IMR-90 (cell line): ENCODE measurements around the gene NOG. TPM values are rescaled to one million over a fixed set of nuclear protein-coding genes. Genes with fewer than 3 reads are reported as not detected.

ENCODE experiments used
- ATAC-seq: fragments of 200-7000 bp; cut with Tn5 transposase; 2 replicates; pipeline ENCODE4 v1.9.1; 2020; ENCODE audit warnings: low read depth, mild to moderate bottlenecking, moderate library complexity
- BruUV-seq: library from RNA; stranded (reverse); fragments of 400-500 nt; replicated peaks from 2 replicates; lab custom pipeline; 2021; lab: Mats Ljungman, UMichigan
- CTCF ChIA-PET: fragments of 300-600 bp; formaldehyde crosslinking; extraction: SDS; loops from one replicate; lab custom pipeline; 2021; ENCODE audit warnings: antibody characterized with exemption; lab: Yijun Ruan, JAX
- POLR2A ChIA-PET: fragments of 300-600 bp; sonication (Branson Sonifier 250); formaldehyde crosslinking; loops from one replicate; lab custom pipeline; 2022; ENCODE audit warnings: antibody characterized with exemption; ENCODE audit not compliant: unreplicated experiment; lab: Charles Lee
- DNase-seq: peaks from one replicate; pipeline ENCODE4 v3.0.0; 2013
- H2AFZ ChIP-seq: replicated peaks from 2 replicates; pipeline ENCODE3; 2013; ENCODE audit warnings: low read length, mild to moderate bottlenecking; ENCODE audit not compliant: poor library complexity
- H2AK5ac ChIP-seq: 2 replicates; pipeline ENCODE4 v1.6.1; 2013; ENCODE audit warnings: low read depth, low read length, inconsistent platforms
- H2AK9ac ChIP-seq: replicated peaks from 2 replicates; pipeline ENCODE3; 2013; ENCODE audit warnings: mild to moderate bottlenecking, low read depth, low read length, moderate library complexity; ENCODE audit not compliant: poor library complexity
- H2BK120ac ChIP-seq: 2 replicates; pipeline ENCODE4 v1.6.1; 2013; ENCODE audit warnings: low read depth, low read length, inconsistent platforms
- H2BK15ac ChIP-seq: 3 replicates; pipeline ENCODE4 v1.6.1; 2013; ENCODE audit warnings: low read depth, low read length, inconsistent platforms
- H2BK20ac ChIP-seq: 2 replicates; pipeline ENCODE4 v1.6.1; 2013; ENCODE audit warnings: low read depth, mild to moderate bottlenecking, inconsistent platforms, low read length, moderate library complexity
- H2BK5ac ChIP-seq: 2 replicates; pipeline ENCODE4 v1.6.1; 2013; ENCODE audit warnings: mild to moderate bottlenecking, low read depth, low read length, inconsistent platforms; ENCODE audit not compliant: poor library complexity, severe bottlenecking
- H3K14ac ChIP-seq: replicated peaks from 2 replicates; pipeline ENCODE4 v1.6.1; 2013; ENCODE audit warnings: low read depth, low read length, inconsistent platforms
- H3K18ac ChIP-seq: 2 replicates; pipeline ENCODE4 v1.6.1; 2013; ENCODE audit warnings: low read depth, low read length, control low read depth
- H3K23ac ChIP-seq: 2 replicates; pipeline ENCODE4 v1.6.1; 2013; ENCODE audit warnings: low read depth, low read length, inconsistent platforms
- H3K27ac ChIP-seq: 2 replicates; pipeline ENCODE4 v1.5.1; 2013; ENCODE audit warnings: mild to moderate bottlenecking, control low read depth, low read length; ENCODE audit not compliant: insufficient read depth
- H3K27me3 ChIP-seq: 2 replicates; pipeline ENCODE4 v1.6.1; 2013; ENCODE audit warnings: low read length; ENCODE audit not compliant: control insufficient read depth, insufficient read depth
- H3K36me3 ChIP-seq: 2 replicates; pipeline ENCODE4 v1.6.1; 2013; ENCODE audit warnings: low read length, mixed read lengths; ENCODE audit not compliant: control insufficient read depth, insufficient read depth
- H3K4ac ChIP-seq: 2 replicates; pipeline ENCODE4 v1.6.1; 2013; ENCODE audit warnings: low read depth, low read length, inconsistent platforms
- H3K4me1 ChIP-seq: 2 replicates; pipeline ENCODE4 v1.6.1; 2013; ENCODE audit warnings: low read length, mixed read lengths; ENCODE audit not compliant: control insufficient read depth, insufficient read depth
- H3K4me2 ChIP-seq: 2 replicates; pipeline ENCODE4 v1.6.1; 2013; ENCODE audit warnings: low read depth, mild to moderate bottlenecking, control low read depth, low read length, moderate library complexity
- H3K4me3 ChIP-seq: 2 replicates; pipeline ENCODE4 v1.5.1; 2013; ENCODE audit warnings: low read depth, mild to moderate bottlenecking, control low read depth, low read length, moderate library complexity; ENCODE audit not compliant: insufficient read depth
- H3K56ac ChIP-seq: 2 replicates; pipeline ENCODE4 v1.6.1; 2013; ENCODE audit warnings: low read length, inconsistent platforms; ENCODE audit not compliant: insufficient read depth; ENCODE audit errors: extremely low read depth
- H3K79me1 ChIP-seq, 2 experiments: 2 replicates each; pipeline ENCODE4 v1.6.1; 2013; ENCODE audit warnings: low read length in 2 of 2, inconsistent platforms in 1 of 2, low read depth in 1 of 2
- H3K9ac ChIP-seq: 2 replicates; pipeline ENCODE4 v1.6.1; 2013; ENCODE audit warnings: low read depth, low read length, control low read depth
- H3K9me1 ChIP-seq: 2 replicates; pipeline ENCODE4 v1.6.1; 2013; ENCODE audit warnings: low read length, inconsistent platforms; ENCODE audit not compliant: insufficient read depth
- H3K9me3 ChIP-seq: 2 replicates; pipeline ENCODE4 v1.6.1; 2013; ENCODE audit warnings: low read length; ENCODE audit not compliant: control insufficient read depth, insufficient read depth
- H4K20me1 ChIP-seq: 2 replicates; pipeline ENCODE4 v1.6.1; 2013; ENCODE audit warnings: low read length, inconsistent platforms; ENCODE audit not compliant: insufficient read depth
- H4K5ac ChIP-seq: 2 replicates; pipeline ENCODE4 v1.6.1; 2013; ENCODE audit warnings: mild to moderate bottlenecking, low read depth, low read length, control low read depth
- H4K8ac ChIP-seq, 2 experiments: 2 replicates each; pipeline ENCODE4 v1.6.1; 2013; ENCODE audit warnings: low read depth in 2 of 2, low read length in 2 of 2, control low read depth in 1 of 2, inconsistent platforms in 1 of 2
- H4K91ac ChIP-seq: 2 replicates; pipeline ENCODE4 v1.6.1; 2013; ENCODE audit warnings: low read depth, low read length, inconsistent platforms; ENCODE audit not compliant: insufficient read depth
- BHLHE40 ChIP-seq: fragments of 150-350 bp; IDR thresholded peaks from 2 replicates; pipeline ENCODE4 v1.6.1; 2016; ENCODE audit warnings: mild to moderate bottlenecking, low read depth, low read length
- CHD1 ChIP-seq: IDR thresholded peaks from 2 replicates; pipeline ENCODE4 v1.6.1; 2012; ENCODE audit warnings: low read depth, low read length, improper control_type of control experiment
- MAFK ChIP-seq: IDR thresholded peaks from 2 replicates; pipeline ENCODE4 v1.6.1; 2012; ENCODE audit warnings: low read depth, low read length, improper control_type of control experiment
- MAZ ChIP-seq: IDR thresholded peaks from 2 replicates; pipeline ENCODE4 v1.6.1; 2012; ENCODE audit warnings: low read depth, mild to moderate bottlenecking, low read length, improper control_type of control experiment, moderate library complexity, borderline replicate concordance
- MXI1 ChIP-seq: IDR thresholded peaks from 2 replicates; pipeline ENCODE4 v1.6.1; 2012; ENCODE audit warnings: low read depth, mild to moderate bottlenecking, low read length, moderate library complexity, borderline replicate concordance
- NFE2L2 ChIP-seq: fragments of 150-350 bp; IDR thresholded peaks from 2 replicates; pipeline ENCODE4 v1.6.1; 2016; ENCODE audit warnings: low read depth, mild to moderate bottlenecking, low read length
- POLR2A ChIP-seq: IDR thresholded peaks from 2 replicates; pipeline ENCODE4 v1.6.1; 2012; ENCODE audit warnings: mild to moderate bottlenecking, low read depth, low read length
- RAD21 ChIP-seq: IDR thresholded peaks from 2 replicates; pipeline ENCODE4 v1.6.1; 2012; ENCODE audit warnings: low read length, improper control_type of control experiment
- RFX5 ChIP-seq: IDR thresholded peaks from 2 replicates; pipeline ENCODE4 v1.8.0; 2012; ENCODE audit warnings: low read depth, mild to moderate bottlenecking, low read length, moderate library complexity
- SMC3 ChIP-seq: fragments of 150-350 bp; IDR thresholded peaks from 2 replicates; pipeline ENCODE4 v1.6.1; 2016; ENCODE audit warnings: low read depth, mild to moderate bottlenecking, antibody characterized with exemption, low read length, moderate library complexity
- WGBS, 2 experiments: methylation state at CpG; one replicate each; pipeline versions ENCODE4 v1.1.5 to v1.1.7; 2013; ENCODE audit warnings: missing lambda C conversion rate in 2 of 2; ENCODE audit not compliant: insufficient read length in 1 of 2; ENCODE audit errors: extremely low coverage in 2 of 2; 5-methylcytosine and 5-hydroxymethylcytosine counted together
- dilution Hi-C: fragments of 300-500 bp; cut with HindIII; formaldehyde crosslinking; loops from one replicate; pipeline ENCODE4 v1.14.3; 2018; ENCODE audit warnings: low sequenced_read_pairs; ENCODE audit not compliant: unreplicated experiment
- in situ Hi-C: fragments of 300-500 bp; cut with MboI; formaldehyde crosslinking; loops from 3 replicates; pipeline ENCODE4 v1.14.3; 2019; ENCODE audit warnings: low sequenced_read_pairs, inconsistent platforms, mixed read lengths
- intact Hi-C: fragments of 100-400 bp; cut with micrococcal nuclease; formaldehyde crosslinking; loops from 2 replicates; pipeline ENCODE4 v1.10.0; 2022
- polyA plus RNA-seq, 3 experiments: library from polyadenylated mRNA; depleted of rRNA; stranded (reverse); fragments of >200 nt; gene quantifications; 2 replicates each; pipeline ENCODE4 v1.2.3, GENCODE V29; 2012; ENCODE audit warnings: low replicate concordance in 1 of 3
- total RNA-seq: library from RNA; depleted of rRNA; stranded (reverse); fragments of >200 nt; gene quantifications from 2 replicates; pipeline ENCODE4 v1.2.3, GENCODE V29; 2012
- TF ChIP-seq, protein P1 (sequence below): fragments of 150-350 bp; IDR thresholded peaks from 2 replicates; pipeline ENCODE4 v1.6.1; 2017; ENCODE audit warnings: mild to moderate bottlenecking, antibody characterized with exemption, low read length, low read depth
- TF ChIP-seq, protein P2 (sequence below): conservative IDR thresholded peaks from 2 replicates; pipeline ENCODE4 v1.5.1; 2012; ENCODE audit warnings: mild to moderate bottlenecking, low read depth, low read length, improper control_type of control experiment

NOG gene
- total and polyA plus RNA-seq, 2 of the 4 experiments (the other 2 are of a cell fraction) = 11.7 to 13.1 TPM

DNA sequence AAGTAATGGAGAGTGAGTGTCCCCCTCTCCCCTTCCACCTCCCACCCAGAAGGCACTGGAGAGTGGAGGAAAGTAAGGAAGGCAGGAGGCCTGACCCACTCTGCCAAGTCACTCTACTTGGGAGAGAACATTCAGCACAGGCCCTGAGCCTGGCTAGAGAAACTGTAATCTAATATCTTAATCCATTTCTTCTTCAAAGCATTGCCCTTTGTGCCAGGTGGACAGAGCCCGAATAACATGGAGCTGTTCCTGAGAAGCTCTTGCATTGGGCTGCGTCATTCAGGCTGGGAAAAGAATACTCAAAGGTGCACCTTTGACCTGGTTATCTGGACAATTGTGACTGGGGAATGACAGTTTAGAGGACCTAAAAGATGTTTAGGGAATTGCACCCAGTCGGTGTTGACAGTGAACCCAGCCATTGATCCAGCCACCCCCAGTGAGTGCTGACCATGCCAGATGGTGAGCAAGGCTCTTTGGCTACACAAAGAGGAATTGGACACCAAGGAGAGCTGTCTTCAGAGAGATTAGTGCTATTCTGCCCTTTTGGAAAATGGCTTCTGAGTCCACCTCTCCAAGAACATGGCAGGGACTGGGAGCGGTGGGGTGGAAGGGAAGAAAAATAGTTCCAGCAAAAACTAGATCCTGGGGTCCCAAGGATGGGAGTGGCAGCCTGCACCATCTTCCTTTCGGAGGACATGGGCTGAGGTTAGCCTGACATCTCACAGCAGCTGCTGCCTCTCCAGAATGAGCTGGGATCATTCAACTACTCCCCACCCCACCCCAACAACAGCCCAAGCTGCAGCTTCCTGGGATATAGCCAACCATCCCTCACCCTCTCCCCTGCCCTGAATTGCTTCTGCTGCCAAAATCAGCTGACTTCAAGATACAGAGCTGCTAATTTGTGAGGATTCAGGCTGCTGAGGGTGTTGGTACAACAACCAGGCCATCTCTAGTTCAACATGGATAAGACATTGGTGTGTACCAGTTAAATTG lies 11.6 kb upstream of the NOG start (continued):
- TF ChIP-seq BHLHE40 = no peak
- no peak for TF ChIP-seq SMC3

DNA sequence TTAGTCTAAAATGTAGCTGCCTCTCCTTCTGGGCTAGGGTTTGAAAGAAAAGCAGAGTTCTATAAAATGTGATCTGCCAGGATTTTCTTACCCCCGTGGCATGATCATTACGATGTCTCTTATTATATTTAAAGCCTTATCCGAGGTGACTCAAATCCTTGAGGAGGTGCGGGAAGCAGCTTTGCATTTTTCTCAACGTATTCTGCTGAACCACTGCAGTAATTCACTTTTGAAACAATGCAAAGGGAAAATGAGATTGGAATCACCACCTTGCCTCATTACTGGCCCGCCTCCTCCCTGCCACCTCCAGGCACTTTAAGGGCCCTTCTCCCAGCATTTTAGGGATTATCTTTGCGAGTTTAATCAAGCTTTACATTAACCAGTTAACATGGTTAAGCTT lies 9.7 kb upstream of the NOG start:
- ChIA-PET CTCF (no interaction called here), POLR2A (no interaction called here)
- H3K4me3 ChIP-seq = no peak overlapping the region
- no peaks in the 10 kb centered on the region for H3K79me1 ChIP-seq
- H4K5ac ChIP-seq = no peak overlapping the region
- no peak overlapping the region for H3K27ac ChIP-seq
- no peak overlapping the region for H3K14ac ChIP-seq
- in situ Hi-C loops (loop anchor here (25.0 kb wide), 1 partner anchor 354 kb away; no protein-coding TSS in a partner anchor), intact Hi-C loops (no loop called here), dilution Hi-C loops (no loop called here)
- no peak overlapping the region for H4K91ac ChIP-seq
- H3K23ac ChIP-seq = no peak overlapping the region
- H3K9me3 ChIP-seq = no peaks in the 10 kb centered on the region
- DNase-seq = no peak
- H3K27me3 ChIP-seq = peaks cover 35% of the 10 kb centered on the region
- H3K4me2 ChIP-seq = no peak overlapping the region
- H2BK20ac ChIP-seq = no peak overlapping the region
- no peak overlapping the region for H2BK120ac ChIP-seq
- no peak overlapping the region for H2AFZ ChIP-seq
- no peaks in the 10 kb centered on the region for H3K9me1 ChIP-seq
- H2BK5ac ChIP-seq = no peak overlapping the region
- no peaks in the 10 kb centered on the region for H3K4me1 ChIP-seq
- H4K20me1 ChIP-seq = no peaks in the 10 kb centered on the region
- ATAC-seq = no peak
- no TSS peak for BruUV-seq
- no peak overlapping the region for H3K18ac ChIP-seq
- H2AK5ac ChIP-seq = no peak overlapping the region
- no peak overlapping the region for H3K4ac ChIP-seq
- no CpG with 5 or more reads among the region's 7 CpGs for WGBS, 2 experiments
- no peaks in the 10 kb centered on the region for H3K36me3 ChIP-seq
- H4K8ac ChIP-seq = no peak overlapping the region
- H3K56ac ChIP-seq = no peak overlapping the region
- H2AK9ac ChIP-seq = no peak overlapping the region
- H2BK15ac ChIP-seq = no peak overlapping the region
- no peak overlapping the region for H3K9ac ChIP-seq
- TF ChIP-seq RFX5 (no peak), BHLHE40 (no peak), NFE2L2 (no peak), POLR2A (no peak), RAD21 (no peak), CHD1 (no peak), MAFK (no peak), MXI1 (no peak), MAZ (no peak)
- TF ChIP-seq, protein P1, sequence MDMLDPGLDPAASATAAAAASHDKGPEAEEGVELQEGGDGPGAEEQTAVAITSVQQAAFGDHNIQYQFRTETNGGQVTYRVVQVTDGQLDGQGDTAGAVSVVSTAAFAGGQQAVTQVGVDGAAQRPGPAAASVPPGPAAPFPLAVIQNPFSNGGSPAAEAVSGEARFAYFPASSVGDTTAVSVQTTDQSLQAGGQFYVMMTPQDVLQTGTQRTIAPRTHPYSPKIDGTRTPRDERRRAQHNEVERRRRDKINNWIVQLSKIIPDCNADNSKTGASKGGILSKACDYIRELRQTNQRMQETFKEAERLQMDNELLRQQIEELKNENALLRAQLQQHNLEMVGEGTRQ = no peak
- TF ChIP-seq, protein P2, sequence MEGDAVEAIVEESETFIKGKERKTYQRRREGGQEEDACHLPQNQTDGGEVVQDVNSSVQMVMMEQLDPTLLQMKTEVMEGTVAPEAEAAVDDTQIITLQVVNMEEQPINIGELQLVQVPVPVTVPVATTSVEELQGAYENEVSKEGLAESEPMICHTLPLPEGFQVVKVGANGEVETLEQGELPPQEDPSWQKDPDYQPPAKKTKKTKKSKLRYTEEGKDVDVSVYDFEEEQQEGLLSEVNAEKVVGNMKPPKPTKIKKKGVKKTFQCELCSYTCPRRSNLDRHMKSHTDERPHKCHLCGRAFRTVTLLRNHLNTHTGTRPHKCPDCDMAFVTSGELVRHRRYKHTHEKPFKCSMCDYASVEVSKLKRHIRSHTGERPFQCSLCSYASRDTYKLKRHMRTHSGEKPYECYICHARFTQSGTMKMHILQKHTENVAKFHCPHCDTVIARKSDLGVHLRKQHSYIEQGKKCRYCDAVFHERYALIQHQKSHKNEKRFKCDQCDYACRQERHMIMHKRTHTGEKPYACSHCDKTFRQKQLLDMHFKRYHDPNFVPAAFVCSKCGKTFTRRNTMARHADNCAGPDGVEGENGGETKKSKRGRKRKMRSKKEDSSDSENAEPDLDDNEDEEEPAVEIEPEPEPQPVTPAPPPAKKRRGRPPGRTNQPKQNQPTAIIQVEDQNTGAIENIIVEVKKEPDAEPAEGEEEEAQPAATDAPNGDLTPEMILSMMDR = no peak
